Activated T-cell treated with anti-CD3 and anti-CD28 coated beads for 48 hours (primary cell): Measurements from ENCODE around the gene GALNT13.

Experiments
- DNase-seq: peaks from one replicate; pipeline ENCODE4 v3.0.0-alpha.2; 2020; ENCODE audit warnings: low read depth

GALNT13 gene

GRCh38 chr2:154306266-154306970 lies 434.7 kb downstream of the GALNT13 start:
- DNase-seq = no peak

GRCh38 chr2:154307007-154307406 lies 435.3 kb downstream of the GALNT13 start:
- DNase-seq = no peak

GRCh38 chr2:154324601-154325000 lies 452.9 kb downstream of the GALNT13 start:
- no peak for DNase-seq

- no peak for DNase-seq
Observed at GRCh38 chr2:154329510-154329909, 457.8 kb downstream of the GALNT13 start.

- DNase-seq = no peak
Observed at GRCh38 chr2:154331784-154332183, 460.1 kb downstream of the GALNT13 start.

GRCh38 chr2:154336201-154336600 lies 464.5 kb downstream of the GALNT13 start:
- DNase-seq = no peak

- no peak for DNase-seq
Observed at GRCh38 chr2:154338352-154338967, 466.7 kb downstream of the GALNT13 start.

- no peak for DNase-seq
Observed at GRCh38 chr2:154343282-154343681, 471.6 kb downstream of the GALNT13 start.

GRCh38 chr2:154350911-154351310 lies 479.2 kb downstream of the GALNT13 start:
- DNase-seq = no peak

GRCh38 chr2:154361276-154361675 lies 489.6 kb downstream of the GALNT13 start:
- no peak for DNase-seq

- DNase-seq = no peak
Observed at GRCh38 chr2:154368153-154368552, 496.4 kb downstream of the GALNT13 start.

- DNase-seq = no peak
Observed at GRCh38 chr2:154370873-154371272, 499.2 kb downstream of the GALNT13 start.

GRCh38 chr2:154374416-154374815 lies 502.7 kb downstream of the GALNT13 start:
- no peak for DNase-seq

- DNase-seq = no peak
Observed at GRCh38 chr2:154375579-154375931, 503.8 kb downstream of the GALNT13 start.

GRCh38 chr2:154381931-154382794 lies 510.4 kb downstream of the GALNT13 start:
- DNase-seq = no peak

- no peak for DNase-seq
Observed at GRCh38 chr2:154386186-154386585, 514.5 kb downstream of the GALNT13 start.

GRCh38 chr2:154391051-154391450 lies 519.3 kb downstream of the GALNT13 start:
- DNase-seq = no peak

GRCh38 chr2:154392256-154392655 lies 520.5 kb downstream of the GALNT13 start:
- no peak for DNase-seq

GRCh38 chr2:154394600-154394999 lies 522.9 kb downstream of the GALNT13 start:
- no peak for DNase-seq

- DNase-seq = no peak
Observed at GRCh38 chr2:154400563-154401290, 529.0 kb downstream of the GALNT13 start.

GRCh38 chr2:154402213-154402612 lies 530.5 kb downstream of the GALNT13 start:
- no peak for DNase-seq

GRCh38 chr2:154403242-154403790 lies 531.6 kb downstream of the GALNT13 start:
- DNase-seq = no peak
